Liver (tissue), 9 donors: ENCODE data around the gene HDLBP. TPM values are rescaled to one million over a fixed set of nuclear protein-coding genes. Genes with fewer than 3 reads are reported as not detected.
A peak's percentile ranks its signal among the peaks of the same experiment; 100 is the strongest.

ENCODE experiments used
- DNase-seq: peaks from one replicate; pipeline ENCODE4 v3.0.0-alpha.2; 2017; ENCODE audit warnings: low spot score
- H3K27ac ChIP-seq, 2 donors: one replicate each; pipeline ENCODE4 v1.7.0; 2013; ENCODE audit warnings: inconsistent platforms in 2 of 2, low read length in 2 of 2, control low read depth in 1 of 2, low read depth in 1 of 2, mild to moderate bottlenecking in 1 of 2
- H3K27me3 ChIP-seq, 4 donors: one replicate each; pipeline versions ENCODE4 v1.6.1 to v1.7.0; 2013; ENCODE audit warnings: low read length in 3 of 4, inconsistent platforms in 1 of 4, mild to moderate bottlenecking in 1 of 4, moderate library complexity in 1 of 4; ENCODE audit not compliant: control insufficient read depth in 4 of 4, insufficient read depth in 4 of 4
- H3K36me3 ChIP-seq, 4 donors: one replicate each; pipeline versions ENCODE4 v1.6.1 to v1.7.0; 2013; ENCODE audit warnings: low read length in 3 of 4, mild to moderate bottlenecking in 3 of 4, low read depth in 1 of 4, moderate library complexity in 1 of 4; ENCODE audit not compliant: control insufficient read depth in 4 of 4, insufficient read depth in 3 of 4
- H3K4me1 ChIP-seq, 4 donors: one replicate each; pipeline versions ENCODE4 v1.6.1 to v1.7.0; 2013; ENCODE audit warnings: low read length in 3 of 4, mild to moderate bottlenecking in 3 of 4, moderate library complexity in 1 of 4; ENCODE audit not compliant: control insufficient read depth in 4 of 4, insufficient read depth in 4 of 4
- H3K4me3 ChIP-seq, 3 donors: one replicate each; pipeline versions ENCODE4 v1.6.1 to v1.7.0; 2013; ENCODE audit warnings: low read length in 3 of 3, control low read depth in 1 of 3, low read depth in 1 of 3, mild to moderate bottlenecking in 1 of 3
- H3K9ac ChIP-seq, 2 donors: one replicate each; pipeline ENCODE4 v1.7.0; 2013; ENCODE audit warnings: low read length in 2 of 2, mild to moderate bottlenecking in 2 of 2, moderate library complexity in 2 of 2, control low read depth in 1 of 2, low read depth in 1 of 2
- H3K9me3 ChIP-seq, 4 donors: one replicate each; pipeline versions ENCODE4 v1.6.1 to v1.7.0; 2013; ENCODE audit warnings: low read length in 3 of 4; ENCODE audit not compliant: control insufficient read depth in 4 of 4
- EGR1 ChIP-seq, 2 donors: IDR thresholded peaks; 2 replicates each; pipeline ENCODE4 v1.6.1; 2016 to 2018; ENCODE audit warnings: antibody characterized with exemption in 2 of 2, low read depth in 2 of 2
- FOXA1 ChIP-seq: IDR thresholded peaks from 2 replicates; pipeline ENCODE4 v1.6.1; 2016; ENCODE audit warnings: antibody characterized with exemption
- GABPA ChIP-seq, 2 donors: IDR thresholded peaks in 1 of 2; conservative IDR thresholded peaks in 1 of 2; 2 replicates each; pipeline ENCODE4 v1.6.1; 2016; ENCODE audit warnings: antibody characterized with exemption in 2 of 2, mild to moderate bottlenecking in 1 of 2, moderate library complexity in 1 of 2
- HNF4A ChIP-seq, 2 donors: conservative IDR thresholded peaks; 2 replicates each; pipeline ENCODE4 v1.6.1; 2016; ENCODE audit warnings: antibody characterized with exemption in 2 of 2, mild to moderate bottlenecking in 2 of 2
- HNF4G ChIP-seq: IDR thresholded peaks from 2 replicates; pipeline ENCODE4 v1.6.1; 2016; ENCODE audit warnings: antibody characterized with exemption
- NR2F2 ChIP-seq: IDR thresholded peaks from 2 replicates; pipeline ENCODE4 v1.6.1; 2016; ENCODE audit warnings: antibody characterized with exemption
- RAD21 ChIP-seq, 2 donors: IDR thresholded peaks; 2 replicates each; pipeline ENCODE4 v1.6.1; 2016; ENCODE audit warnings: antibody characterized with exemption in 2 of 2, mild to moderate bottlenecking in 2 of 2
- RXRA ChIP-seq, 2 donors: IDR thresholded peaks; 2 replicates each; pipeline ENCODE4 v1.6.1; 2017 to 2018; ENCODE audit warnings: antibody characterized with exemption in 2 of 2, mild to moderate bottlenecking in 1 of 2
- SP1 ChIP-seq: IDR thresholded peaks from 2 replicates; pipeline ENCODE4 v1.6.1; 2018; ENCODE audit warnings: antibody characterized with exemption, mild to moderate bottlenecking
- TAF1 ChIP-seq: conservative IDR thresholded peaks from 2 replicates; pipeline ENCODE4 v1.6.1; 2016; ENCODE audit warnings: antibody characterized with exemption, mild to moderate bottlenecking
- YY1 ChIP-seq: IDR thresholded peaks from 2 replicates; pipeline ENCODE4 v1.6.1; 2016; ENCODE audit warnings: antibody characterized with exemption, mild to moderate bottlenecking
- WGBS: extraction: QIAGEN DNeasy Blood & Tissue Kit; methylation state at CpG from one replicate; pipeline ENCODE4 v1.1.7; 2013; 5-methylcytosine and 5-hydroxymethylcytosine counted together
- polyA plus RNA-seq, 2 donors: library from polyadenylated mRNA; stranded (reverse) in 1 of 2; unstranded in 1 of 2; fragments of 200-250 nt in 1 of 2; fragments of >200 nt in 1 of 2; fragmentation: Nextera tagmentation in 1 of 2; extraction: Ambion mirVana in 1 of 2; gene quantifications; one replicate each; pipeline versions ENCODE4 v1.2.1 to v1.2.3, GENCODE V29; 2013 to 2015
- total RNA-seq, 2 donors: library from RNA; depleted of rRNA; stranded (reverse); fragments of >200 nt; gene quantifications; one replicate each; pipeline ENCODE4 v1.2.3, GENCODE V29; 2014
- TF ChIP-seq, protein P1 (sequence below): IDR thresholded peaks from 2 replicates; pipeline ENCODE4 v1.6.1; 2016; ENCODE audit warnings: antibody characterized with exemption, mild to moderate bottlenecking
- TF ChIP-seq, protein P2 (sequence below): IDR thresholded peaks from 2 replicates; pipeline ENCODE4 v1.6.1; 2016; ENCODE audit warnings: antibody characterized with exemption
- TF ChIP-seq, protein P3 (sequence below): IDR thresholded peaks from 2 replicates; pipeline ENCODE4 v1.6.1; 2016; ENCODE audit warnings: antibody characterized with exemption
- donor health status: healthy.
- donor health status: healthy.
- donor health status: healthy.
- donor health status: healthy.
- donor health status: healthy.

The HDLBP gene
- total and polyA plus RNA-seq, 4 donors = 219 to 580 (median 258) TPM

DNA sequence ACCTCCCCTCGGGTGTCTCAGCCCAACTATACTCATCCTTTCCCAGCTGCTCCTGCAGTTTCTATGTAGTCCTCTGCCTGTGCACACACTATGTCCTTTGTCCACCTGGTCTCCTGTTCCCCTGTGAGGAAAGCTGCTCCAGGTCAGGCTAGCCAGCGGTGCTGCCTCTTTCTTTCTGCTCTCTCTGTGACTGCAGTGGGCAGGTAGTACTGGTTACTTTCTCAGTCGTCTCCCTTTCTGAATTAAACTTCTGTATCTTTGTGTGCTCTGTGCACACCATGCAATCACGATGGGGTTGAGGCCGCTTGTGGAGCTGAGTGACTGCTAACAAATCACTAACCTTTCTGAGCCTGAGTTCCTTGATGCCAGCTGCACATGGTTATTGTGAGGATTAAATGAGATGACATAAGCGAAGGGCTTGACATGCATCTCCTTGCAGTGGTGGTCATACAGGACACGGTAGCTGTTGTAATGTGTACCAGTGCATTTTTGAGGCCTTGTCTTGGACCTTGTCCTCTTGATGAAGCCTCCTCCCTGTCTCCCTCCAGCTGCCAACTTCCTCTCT is 44.1 kb upstream of the HDLBP start:
- no peak overlapping the region for H3K9ac ChIP-seq
- H3K4me1 ChIP-seq = peaks cover 10 to 63% (median 54%) of the 10 kb centered on the region in 4 donors
- TF ChIP-seq GABPA (IDR thresholded peaks at IDR 0.05 in 1 of 2, conservative IDR thresholded peaks at IDR 0.05 in 1 of 2) (no peak), HNF4A (conservative IDR thresholded peaks at IDR 0.05) (peak; percentile 73 to 75), SP1 (peak; percentile 34), HNF4G (peak; percentile 44), RXRA (IDR thresholded peaks at IDR 0.05) (peak in 1 of 2 donors; percentile 9)
- H3K4me3 ChIP-seq = no peak overlapping the region
- peak overlapping the region; percentile 8 to 90 for H3K27ac ChIP-seq
- WGBS = 60% methylated on average over 7 of the region's 7 CpGs
- no peaks in the 10 kb centered on the region for H3K9me3 ChIP-seq
- H3K27me3 ChIP-seq = no peaks in the 10 kb centered on the region
- DNase-seq = no peak
- H3K36me3 ChIP-seq = no peaks in the 10 kb centered on the region

DNA sequence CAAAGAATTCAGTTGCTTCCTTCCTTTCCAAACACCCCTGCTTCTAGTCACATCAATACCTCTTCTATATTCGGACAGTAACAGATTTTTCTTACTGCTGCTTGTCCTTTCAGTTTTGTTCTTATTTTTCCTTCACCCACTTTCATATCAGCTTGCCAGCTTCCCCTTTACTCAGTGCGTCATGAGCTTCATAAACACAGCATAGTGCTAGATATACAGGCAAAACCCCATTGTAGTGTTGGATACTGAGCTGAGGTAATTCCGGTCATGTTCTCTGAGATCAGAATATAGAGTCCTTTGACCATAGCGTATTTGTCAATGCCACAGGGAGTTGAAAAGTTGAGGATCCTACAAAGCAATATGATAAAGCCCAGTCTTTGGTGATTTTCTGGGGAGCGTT is 43.0 kb upstream of the HDLBP start:
- Histone ChIP-seq H3K27ac (peak overlapping the region; percentile 80 to 90), H3K36me3 (peaks cover 0 to 2% (median 0%) of the 10 kb centered on the region in 4 donors), H3K4me1 (peaks cover 10 to 59% (median 51%) of the 10 kb centered on the region in 4 donors), H3K4me3 (peak overlapping the region in 2 of 3 donors; percentile 2 to 26), H3K9me3 (no peaks in the 10 kb centered on the region), H3K27me3 (no peaks in the 10 kb centered on the region), H3K9ac (peak overlapping the region; percentile 12 to 79)
- TF ChIP-seq, protein P1, sequence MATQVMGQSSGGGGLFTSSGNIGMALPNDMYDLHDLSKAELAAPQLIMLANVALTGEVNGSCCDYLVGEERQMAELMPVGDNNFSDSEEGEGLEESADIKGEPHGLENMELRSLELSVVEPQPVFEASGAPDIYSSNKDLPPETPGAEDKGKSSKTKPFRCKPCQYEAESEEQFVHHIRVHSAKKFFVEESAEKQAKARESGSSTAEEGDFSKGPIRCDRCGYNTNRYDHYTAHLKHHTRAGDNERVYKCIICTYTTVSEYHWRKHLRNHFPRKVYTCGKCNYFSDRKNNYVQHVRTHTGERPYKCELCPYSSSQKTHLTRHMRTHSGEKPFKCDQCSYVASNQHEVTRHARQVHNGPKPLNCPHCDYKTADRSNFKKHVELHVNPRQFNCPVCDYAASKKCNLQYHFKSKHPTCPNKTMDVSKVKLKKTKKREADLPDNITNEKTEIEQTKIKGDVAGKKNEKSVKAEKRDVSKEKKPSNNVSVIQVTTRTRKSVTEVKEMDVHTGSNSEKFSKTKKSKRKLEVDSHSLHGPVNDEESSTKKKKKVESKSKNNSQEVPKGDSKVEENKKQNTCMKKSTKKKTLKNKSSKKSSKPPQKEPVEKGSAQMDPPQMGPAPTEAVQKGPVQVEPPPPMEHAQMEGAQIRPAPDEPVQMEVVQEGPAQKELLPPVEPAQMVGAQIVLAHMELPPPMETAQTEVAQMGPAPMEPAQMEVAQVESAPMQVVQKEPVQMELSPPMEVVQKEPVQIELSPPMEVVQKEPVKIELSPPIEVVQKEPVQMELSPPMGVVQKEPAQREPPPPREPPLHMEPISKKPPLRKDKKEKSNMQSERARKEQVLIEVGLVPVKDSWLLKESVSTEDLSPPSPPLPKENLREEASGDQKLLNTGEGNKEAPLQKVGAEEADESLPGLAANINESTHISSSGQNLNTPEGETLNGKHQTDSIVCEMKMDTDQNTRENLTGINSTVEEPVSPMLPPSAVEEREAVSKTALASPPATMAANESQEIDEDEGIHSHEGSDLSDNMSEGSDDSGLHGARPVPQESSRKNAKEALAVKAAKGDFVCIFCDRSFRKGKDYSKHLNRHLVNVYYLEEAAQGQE = no peak
- TF ChIP-seq FOXA1 (no peak), NR2F2 (no peak), SP1 (peak; percentile 9), TAF1 (no peak), RAD21 (IDR thresholded peaks at IDR 0.05) (peak in 1 of 2 donors; percentile 10), GABPA (IDR thresholded peaks at IDR 0.05 in 1 of 2, conservative IDR thresholded peaks at IDR 0.05 in 1 of 2) (peak in 1 of 2 donors; percentile 38), YY1 (no peak), EGR1 (IDR thresholded peaks at IDR 0.05; ENCODE audit: low read depth in 2 of 2) (no peak), HNF4G (no peak), RXRA (IDR thresholded peaks at IDR 0.05) (peak in 1 of 2 donors; percentile 3)
- TF ChIP-seq, protein P2, sequence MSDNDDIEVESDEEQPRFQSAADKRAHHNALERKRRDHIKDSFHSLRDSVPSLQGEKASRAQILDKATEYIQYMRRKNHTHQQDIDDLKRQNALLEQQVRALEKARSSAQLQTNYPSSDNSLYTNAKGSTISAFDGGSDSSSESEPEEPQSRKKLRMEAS = no peak
- TF ChIP-seq, protein P3, sequence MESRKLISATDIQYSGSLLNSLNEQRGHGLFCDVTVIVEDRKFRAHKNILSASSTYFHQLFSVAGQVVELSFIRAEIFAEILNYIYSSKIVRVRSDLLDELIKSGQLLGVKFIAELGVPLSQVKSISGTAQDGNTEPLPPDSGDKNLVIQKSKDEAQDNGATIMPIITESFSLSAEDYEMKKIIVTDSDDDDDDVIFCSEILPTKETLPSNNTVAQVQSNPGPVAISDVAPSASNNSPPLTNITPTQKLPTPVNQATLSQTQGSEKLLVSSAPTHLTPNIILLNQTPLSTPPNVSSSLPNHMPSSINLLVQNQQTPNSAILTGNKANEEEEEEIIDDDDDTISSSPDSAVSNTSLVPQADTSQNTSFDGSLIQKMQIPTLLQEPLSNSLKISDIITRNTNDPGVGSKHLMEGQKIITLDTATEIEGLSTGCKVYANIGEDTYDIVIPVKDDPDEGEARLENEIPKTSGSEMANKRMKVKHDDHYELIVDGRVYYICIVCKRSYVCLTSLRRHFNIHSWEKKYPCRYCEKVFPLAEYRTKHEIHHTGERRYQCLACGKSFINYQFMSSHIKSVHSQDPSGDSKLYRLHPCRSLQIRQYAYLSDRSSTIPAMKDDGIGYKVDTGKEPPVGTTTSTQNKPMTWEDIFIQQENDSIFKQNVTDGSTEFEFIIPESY = no peak
- DNase-seq = no peak
- 32% methylated on average over 5 of the region's 5 CpGs for WGBS
